CD4-positive, alpha-beta T cell (primary cell): ENCODE measurements around the gene RASA3. TPM values are rescaled to one million over a fixed set of nuclear protein-coding genes. Genes with fewer than 3 reads are reported as not detected.

ENCODE experiments used
- ATAC-seq: fragments of 200-7000 bp; cut with Tn5 transposase; one replicate; pipeline ENCODE4 v1.10.0; 2022; ENCODE audit warnings: mild to moderate bottlenecking; ENCODE audit not compliant: poor library complexity
- CTCF ChIA-PET: fragments of 350-600 bp; sonication (Branson Sonifier 250); formaldehyde crosslinking; loops from one replicate; lab custom pipeline; 2021; ENCODE audit warnings: antibody characterized with exemption, inconsistent platforms; lab: Charles Lee
- POLR2A ChIA-PET: fragments of 350-600 bp; sonication (Branson Sonifier 250); formaldehyde crosslinking; loops from one replicate; lab custom pipeline; 2021; ENCODE audit warnings: antibody characterized with exemption, inconsistent platforms; lab: Charles Lee
- DNase-seq, 14 experiments: peaks; one replicate each; pipeline ENCODE4 v3.0.0-alpha.2; 2013 to 2020; ENCODE audit warnings: mixed read lengths in 2 of 14
- H3K27ac ChIP-seq, 2 donors: one replicate each; pipeline versions ENCODE4 v1.5.1 to v1.7.0; 2013; ENCODE audit warnings: low read length in 2 of 2, low read depth in 1 of 2, mild to moderate bottlenecking in 1 of 2
- H3K27me3 ChIP-seq, 2 experiments: 1 replicate in 1 of 2; 2 replicates in 1 of 2; pipeline versions ENCODE4 v1.6.1 to v1.7.0; 2013; ENCODE audit warnings: low read length in 2 of 2, control low read depth in 1 of 2, mild to moderate bottlenecking in 1 of 2, moderate library complexity in 1 of 2; ENCODE audit not compliant: insufficient read depth in 2 of 2, control insufficient read depth in 1 of 2
- H3K36me3 ChIP-seq: one replicate; pipeline ENCODE4 v1.6.1; 2013; ENCODE audit warnings: low read length, control low read depth; ENCODE audit not compliant: insufficient read depth
- H3K4me1 ChIP-seq: one replicate; pipeline ENCODE4 v1.6.1; 2013; ENCODE audit warnings: low read length, control low read depth; ENCODE audit not compliant: insufficient read depth
- H3K4me3 ChIP-seq: one replicate; pipeline ENCODE4 v1.5.1; 2013; ENCODE audit warnings: mild to moderate bottlenecking, low read length, moderate library complexity
- H3K9me3 ChIP-seq, 2 experiments: 1 replicate in 1 of 2; 2 replicates in 1 of 2; pipeline versions ENCODE4 v1.6.1 to v1.7.0; 2013; ENCODE audit warnings: low read length in 2 of 2, mild to moderate bottlenecking in 2 of 2, control low read depth in 1 of 2, moderate library complexity in 1 of 2; ENCODE audit not compliant: control insufficient read depth in 1 of 2, insufficient read depth in 1 of 2
- H3K27ac Mint-ChIP-seq: one replicate; pipeline ENCODE4 v1.8.0; 2020; ENCODE audit warnings: mixed read lengths
- H3K27me3 Mint-ChIP-seq: one replicate; pipeline ENCODE4 v1.8.0; 2021; ENCODE audit warnings: mixed read lengths
- H3K36me3 Mint-ChIP-seq: one replicate; pipeline ENCODE4 v1.8.0; 2021; ENCODE audit warnings: low read depth, mixed read lengths
- H3K4me1 Mint-ChIP-seq: one replicate; pipeline ENCODE4 v1.8.0; 2021; ENCODE audit warnings: low read depth, mixed read lengths
- H3K4me3 Mint-ChIP-seq: one replicate; pipeline ENCODE4 v1.8.0; 2020; ENCODE audit warnings: mild to moderate bottlenecking, mixed read lengths
- H3K9me3 Mint-ChIP-seq: one replicate; pipeline ENCODE4 v1.8.0; 2020; ENCODE audit warnings: mixed read lengths
- intact Hi-C, 2 experiments: fragments of 100-400 bp; cut with DNase I in 1 of 2; cut with micrococcal nuclease in 1 of 2; formaldehyde crosslinking; loops; one replicate each; pipeline versions ENCODE4 v1.15.1 to v1.9.0; 2023 to 2025; cut with DNase I, micrococcal nuclease
- total RNA-seq, 174 experiments: library from RNA in 2 of 174; stranded (reverse) in 2 of 174; gene quantifications; one replicate each; pipeline ENCODE4 v1.2.3 and lab custom pipeline; 2021 to 2026
- TF ChIP-seq, protein P1 (sequence below): fragments of 200-600 bp; IDR thresholded peaks from one replicate; pipeline ENCODE4 v1.8.0; 2022; ENCODE audit warnings: antibody characterized with exemption, mild to moderate bottlenecking

RASA3 gene
- total RNA-seq, 2 experiments from 2014 or later, result 181 to 184 TPM

DNA sequence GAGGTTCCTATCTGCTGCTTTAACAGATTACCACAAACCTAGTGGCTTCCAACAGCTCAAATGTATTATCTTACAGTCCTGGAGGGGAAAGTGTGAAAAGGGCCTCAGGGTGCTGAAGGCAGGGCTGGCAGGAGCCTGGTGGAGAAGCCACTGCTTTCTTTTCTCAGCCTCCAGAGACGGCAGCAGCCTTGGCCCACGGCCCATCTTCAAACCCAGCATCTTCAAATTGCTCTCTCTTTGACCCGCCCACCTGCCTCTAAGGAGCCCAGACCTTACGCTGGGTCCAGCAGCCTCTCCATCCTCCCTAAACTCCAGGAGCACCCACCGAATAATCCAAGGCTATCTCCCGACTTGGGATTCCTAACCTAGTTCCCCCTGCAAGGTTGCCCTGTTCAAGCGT is 194.2 kb downstream of the RASA3 start:
- CTCF ChIA-PET, result no interaction called here
- intact Hi-C loops, result no loop called here
- Mint-ChIP-seq H3K27me3 (no peaks in the 10 kb centered on the region), H3K27ac (no peak overlapping the region), H3K9me3 (no peaks in the 10 kb centered on the region), H3K4me1 (no peaks in the 10 kb centered on the region), H3K36me3 (peaks cover 4% of the 10 kb centered on the region), H3K4me3 (no peak overlapping the region)
- H3K27me3 ChIP-seq, result peaks cover 0 to 2% of the 10 kb centered on the region in 2 experiments
- no peaks in the 10 kb centered on the region for H3K4me1 ChIP-seq
- DNase-seq, result no peak
- no peak overlapping the region for H3K4me3 ChIP-seq
- no peaks in the 10 kb centered on the region for H3K36me3 ChIP-seq
- H3K9me3 ChIP-seq, result no peaks in the 10 kb centered on the region
- no peak overlapping the region for H3K27ac ChIP-seq
- POLR2A ChIA-PET, result interaction anchor here (0.7 kb wide), 1 partner anchor 46 kb away, joined by 3 read pairs; no protein-coding TSS in a partner anchor
- TF ChIP-seq, protein P1, sequence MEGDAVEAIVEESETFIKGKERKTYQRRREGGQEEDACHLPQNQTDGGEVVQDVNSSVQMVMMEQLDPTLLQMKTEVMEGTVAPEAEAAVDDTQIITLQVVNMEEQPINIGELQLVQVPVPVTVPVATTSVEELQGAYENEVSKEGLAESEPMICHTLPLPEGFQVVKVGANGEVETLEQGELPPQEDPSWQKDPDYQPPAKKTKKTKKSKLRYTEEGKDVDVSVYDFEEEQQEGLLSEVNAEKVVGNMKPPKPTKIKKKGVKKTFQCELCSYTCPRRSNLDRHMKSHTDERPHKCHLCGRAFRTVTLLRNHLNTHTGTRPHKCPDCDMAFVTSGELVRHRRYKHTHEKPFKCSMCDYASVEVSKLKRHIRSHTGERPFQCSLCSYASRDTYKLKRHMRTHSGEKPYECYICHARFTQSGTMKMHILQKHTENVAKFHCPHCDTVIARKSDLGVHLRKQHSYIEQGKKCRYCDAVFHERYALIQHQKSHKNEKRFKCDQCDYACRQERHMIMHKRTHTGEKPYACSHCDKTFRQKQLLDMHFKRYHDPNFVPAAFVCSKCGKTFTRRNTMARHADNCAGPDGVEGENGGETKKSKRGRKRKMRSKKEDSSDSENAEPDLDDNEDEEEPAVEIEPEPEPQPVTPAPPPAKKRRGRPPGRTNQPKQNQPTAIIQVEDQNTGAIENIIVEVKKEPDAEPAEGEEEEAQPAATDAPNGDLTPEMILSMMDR, result no peak
- ATAC-seq, result no peak

GRCh38 chr13:113937527-113938180 is 194.8 kb downstream of the RASA3 start:
- POLR2A ChIA-PET, result interaction anchor here (0.7 kb wide), 1 partner anchor 46 kb away, joined by 3 read pairs; no protein-coding TSS in a partner anchor
- H3K9me3 Mint-ChIP-seq, result no peaks in the 10 kb centered on the region

DNA sequence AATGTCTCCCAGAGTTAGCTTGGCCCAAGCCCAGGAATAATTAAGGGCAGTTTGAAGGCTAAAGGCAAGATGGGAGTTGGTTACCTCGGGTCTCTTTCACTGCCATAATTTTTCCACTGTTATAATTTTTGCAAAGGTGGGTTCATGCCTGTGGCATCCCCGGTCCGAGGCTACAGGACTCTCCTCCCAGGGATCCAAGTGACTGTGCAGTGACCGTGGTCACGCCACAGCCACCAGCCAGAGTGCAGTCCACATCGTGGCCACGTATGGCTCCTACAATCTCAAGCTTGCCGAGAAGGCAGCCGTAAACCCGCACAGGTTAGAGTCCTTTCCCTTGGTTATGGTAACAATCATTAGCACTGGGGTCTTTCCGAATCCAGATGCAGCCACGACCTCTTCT is 195.3 kb downstream of the RASA3 start:
- peaks cover 0 to 2% of the 10 kb centered on the region in 2 experiments for H3K27me3 ChIP-seq
- H3K9me3 Mint-ChIP-seq, result no peaks in the 10 kb centered on the region
- DNase-seq, result no peak
- H3K4me3 ChIP-seq, result no peak overlapping the region
- no peaks in the 10 kb centered on the region for H3K36me3 Mint-ChIP-seq
- H3K4me1 Mint-ChIP-seq, result no peaks in the 10 kb centered on the region
- intact Hi-C loops, result no loop called here
- no peaks in the 10 kb centered on the region for H3K27me3 Mint-ChIP-seq
- no peaks in the 10 kb centered on the region for H3K4me1 ChIP-seq
- H3K9me3 ChIP-seq, result peaks cover 0 to 3% of the 10 kb centered on the region in 2 experiments
- no peak for ATAC-seq
- CTCF ChIA-PET, result no interaction called here
- H3K36me3 ChIP-seq, result no peaks in the 10 kb centered on the region
- no peak overlapping the region for H3K4me3 Mint-ChIP-seq
- TF ChIP-seq, protein P1, result no peak
- H3K27ac ChIP-seq, result no peak overlapping the region
- POLR2A ChIA-PET, result no interaction called here
- H3K27ac Mint-ChIP-seq, result no peak overlapping the region

More at GRCh38 chr13:113937527-113938180, 194.8 kb downstream of the RASA3 start:
- Histone ChIP-seq H3K9me3 (no peaks in the 10 kb centered on the region), H3K27ac (no peak overlapping the region), H3K4me1 (no peaks in the 10 kb centered on the region), H3K4me3 (no peak overlapping the region), H3K36me3 (no peaks in the 10 kb centered on the region), H3K27me3 (peaks cover 0 to 2% of the 10 kb centered on the region in 2 experiments)
- Mint-ChIP-seq H3K27ac (no peak overlapping the region), H3K27me3 (no peaks in the 10 kb centered on the region), H3K36me3 (no peaks in the 10 kb centered on the region), H3K4me1 (no peaks in the 10 kb centered on the region), H3K4me3 (no peak overlapping the region)
- DNase-seq (no peak), ATAC-seq (no peak)
- TF ChIP-seq, protein P1, result no peak
- CTCF ChIA-PET, result no interaction called here
- intact Hi-C loops, result no loop called here
